ENCODE results near the gene FBXL15. TPM values are rescaled to one million over a fixed set of nuclear protein-coding genes. Genes with fewer than 3 reads are reported as not detected.
A peak's percentile ranks its signal among the peaks of the same experiment; 100 is the strongest.

Gene FBXL15
- total and polyA plus RNA-seq, 12 donors: 6.7 to 19.2 (median 10.2) TPM

GRCh38 chr10:102376901-102377300 lies 43.7 kb upstream of the FBXL15 start:
- Histone ChIP-seq H3K36me3 (peaks cover 0 to 100% (median 85%) of the 10 kb centered on the region in 9 donors), H3K4me3 (no peak overlapping the region), H3K9me3 (no peaks in the 10 kb centered on the region), H3K27me3 (no peaks in the 10 kb centered on the region), H3K4me1 (no peaks in the 10 kb centered on the region), H3K27ac (no peak overlapping the region)
- no peak for ATAC-seq
- TF ChIP-seq, protein P1, sequence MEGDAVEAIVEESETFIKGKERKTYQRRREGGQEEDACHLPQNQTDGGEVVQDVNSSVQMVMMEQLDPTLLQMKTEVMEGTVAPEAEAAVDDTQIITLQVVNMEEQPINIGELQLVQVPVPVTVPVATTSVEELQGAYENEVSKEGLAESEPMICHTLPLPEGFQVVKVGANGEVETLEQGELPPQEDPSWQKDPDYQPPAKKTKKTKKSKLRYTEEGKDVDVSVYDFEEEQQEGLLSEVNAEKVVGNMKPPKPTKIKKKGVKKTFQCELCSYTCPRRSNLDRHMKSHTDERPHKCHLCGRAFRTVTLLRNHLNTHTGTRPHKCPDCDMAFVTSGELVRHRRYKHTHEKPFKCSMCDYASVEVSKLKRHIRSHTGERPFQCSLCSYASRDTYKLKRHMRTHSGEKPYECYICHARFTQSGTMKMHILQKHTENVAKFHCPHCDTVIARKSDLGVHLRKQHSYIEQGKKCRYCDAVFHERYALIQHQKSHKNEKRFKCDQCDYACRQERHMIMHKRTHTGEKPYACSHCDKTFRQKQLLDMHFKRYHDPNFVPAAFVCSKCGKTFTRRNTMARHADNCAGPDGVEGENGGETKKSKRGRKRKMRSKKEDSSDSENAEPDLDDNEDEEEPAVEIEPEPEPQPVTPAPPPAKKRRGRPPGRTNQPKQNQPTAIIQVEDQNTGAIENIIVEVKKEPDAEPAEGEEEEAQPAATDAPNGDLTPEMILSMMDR (IDR thresholded peaks at IDR 0.05): no peak
- WGBS, 2 donors: 94 to 95% methylated on average over 12 of the region's 12 CpGs
- intact Hi-C loops (cut with DNase I): no loop called here
- DNase-seq: no peak

DNA sequence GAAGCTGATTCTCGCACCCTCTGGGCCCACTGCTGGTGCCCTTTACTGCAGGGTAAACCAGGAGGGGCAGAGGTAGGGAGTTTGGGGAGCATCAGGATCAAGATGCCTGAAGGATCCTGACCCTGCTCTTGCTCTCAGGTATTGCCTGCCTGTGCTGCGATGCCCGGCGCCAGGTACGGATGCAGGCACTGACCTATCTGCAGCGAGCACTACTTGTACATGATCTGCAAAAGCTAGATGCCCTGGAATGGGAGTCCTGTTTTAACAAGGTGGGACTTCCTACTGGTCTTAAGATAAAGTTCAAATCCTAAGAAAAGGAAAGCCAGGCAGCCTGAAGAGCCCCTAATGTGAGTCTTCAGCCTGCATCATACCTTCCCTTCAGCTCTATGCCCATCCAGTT lies 41.3 kb upstream of the FBXL15 start:
- Histone ChIP-seq H3K4me3 (no peak overlapping the region), H3K36me3 (peaks cover 0 to 93% (median 71%) of the 10 kb centered on the region in 9 donors), H3K27ac (no peak overlapping the region), H3K27me3 (no peaks in the 10 kb centered on the region), H3K4me1 (no peaks in the 10 kb centered on the region), H3K9me3 (no peaks in the 10 kb centered on the region)
- intact Hi-C loops (cut with DNase I): no loop called here
- TF ChIP-seq, protein P1 (IDR thresholded peaks at IDR 0.05): no peak
- ATAC-seq (no peak), DNase-seq (no peak)
- WGBS, 2 donors: 97 to 100% methylated on average over 6 of the region's 6 CpGs

DNA sequence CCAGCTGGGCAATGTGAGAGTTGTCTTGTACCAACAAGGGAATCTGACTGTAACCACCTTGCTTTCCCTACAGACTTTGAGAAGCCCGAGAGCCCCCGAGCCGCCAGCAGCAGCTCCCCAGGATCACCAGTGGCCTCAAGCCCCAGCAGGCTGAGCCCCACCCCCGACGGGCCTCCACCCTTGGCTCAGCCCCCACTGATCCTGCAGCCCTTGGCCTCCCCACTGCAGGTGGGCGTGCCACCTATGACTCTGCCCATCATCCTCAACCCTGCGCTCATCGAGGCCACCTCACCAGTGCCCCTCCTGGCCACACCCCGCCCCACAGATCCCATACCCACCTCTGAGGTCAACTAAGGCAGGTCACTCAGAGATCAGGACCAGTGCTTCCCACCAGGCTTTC lies 38.7 kb upstream of the FBXL15 start:
- WGBS, 2 donors: 88% methylated on average over 9 of the region's 9 CpGs
- Histone ChIP-seq H3K27ac (no peak overlapping the region), H3K4me3 (no peak overlapping the region), H3K9me3 (no peaks in the 10 kb centered on the region), H3K36me3 (peaks cover 0 to 67% (median 50%) of the 10 kb centered on the region in 9 donors), H3K27me3 (no peaks in the 10 kb centered on the region), H3K4me1 (peaks cover 0 to 14% (median 0%) of the 10 kb centered on the region in 9 donors)
- TF ChIP-seq, protein P1 (IDR thresholded peaks at IDR 0.05): no peak
- DNase-seq: no peak
- intact Hi-C loops (cut with DNase I): loop anchor here in 1 of 10 donors (10.0 kb wide), 1 partner anchor 203 kb away; no protein-coding TSS in a partner anchor
- ATAC-seq: peak in 1 of 8 donors; percentile 20

- intact Hi-C loops (cut with DNase I): loop anchor here in 1 of 10 donors (10.0 kb wide), 1 partner anchor 202 kb away; no protein-coding TSS in a partner anchor
- H3K4me3 ChIP-seq: no peak overlapping the region
- peaks cover 0 to 14% (median 0%) of the 10 kb centered on the region in 9 donors for H3K4me1 ChIP-seq
- ATAC-seq: peak in 1 of 8 donors; percentile 27
- H3K27ac ChIP-seq: no peak overlapping the region
- WGBS, 2 donors: 95 to 96% methylated on average over 8 of the region's 8 CpGs
- H3K36me3 ChIP-seq: peaks cover 0 to 58% (median 43%) of the 10 kb centered on the region in 9 donors
- no peaks in the 10 kb centered on the region for H3K9me3 ChIP-seq
- H3K27me3 ChIP-seq: no peaks in the 10 kb centered on the region
- TF ChIP-seq, protein P1 (IDR thresholded peaks at IDR 0.05): no peak
- DNase-seq: no peak
Measured at GRCh38 chr10:102382871-102383270, 37.8 kb upstream of the FBXL15 start.
